ENCODE data around the gene KCTD5.

The KCTD5 gene

DNA sequence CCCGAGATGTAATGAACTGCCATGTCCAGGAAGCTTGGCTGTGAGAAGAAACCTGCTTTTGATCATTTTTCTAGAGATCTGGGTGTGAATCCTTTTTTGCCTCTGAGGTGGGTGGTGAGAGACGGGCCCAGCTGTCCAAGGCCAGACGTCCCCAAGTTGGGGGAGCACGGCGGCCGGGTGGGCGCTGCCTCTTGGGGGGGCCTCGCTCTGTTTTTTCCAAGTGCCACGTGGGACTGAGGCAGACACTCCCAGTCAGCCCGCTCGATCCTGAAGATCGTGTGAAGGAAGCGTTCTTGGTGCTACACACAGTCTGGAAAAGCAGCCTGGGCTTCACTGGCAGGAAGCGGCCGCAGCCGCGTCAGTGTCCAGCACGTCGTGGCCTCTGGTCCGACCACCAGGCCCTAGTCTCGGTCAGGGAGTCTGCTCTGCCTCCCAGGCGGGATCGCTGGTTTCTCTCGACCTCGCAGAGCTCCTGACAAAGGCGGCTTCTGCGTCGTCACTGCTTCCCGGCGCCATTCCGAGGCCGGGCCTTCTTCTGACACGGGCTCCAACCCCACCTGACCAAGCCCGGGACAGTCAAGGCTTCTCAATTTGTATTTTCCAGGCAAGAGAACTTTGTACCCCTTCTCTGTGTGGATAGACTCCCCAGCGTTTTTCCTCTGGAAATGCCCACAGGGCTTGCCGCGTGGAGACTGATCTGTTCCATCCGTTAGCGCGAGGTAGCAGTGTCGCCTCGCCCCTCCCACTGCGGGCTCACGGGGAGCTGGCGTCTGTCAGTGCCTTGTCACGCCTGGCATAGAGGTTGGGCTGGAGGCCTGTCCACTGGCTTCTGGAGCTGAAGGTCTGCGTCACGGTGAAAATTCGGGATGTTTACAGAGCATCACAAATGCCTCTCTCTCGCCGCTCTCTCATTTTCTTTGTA is 25.3 kb downstream of the KCTD5 start:
- Histone ChIP-seq H3K36me3 (ENCODE audit: insufficient read depth, low read length) (no peaks in the 10 kb centered on the region), H4K20me1 (ENCODE audit: insufficient read depth, low read length, poor library complexity, severe bottlenecking) (no peaks in the 10 kb centered on the region), H3K9ac (ENCODE audit: low read depth, low read length, poor library complexity, severe bottlenecking) (no peak overlapping the region), H3K9me2 (replicated peaks; ENCODE audit: low read depth, low read length) (no peaks in the 10 kb centered on the region), H3F3A (ENCODE audit: low read depth) (no peaks in the 10 kb centered on the region), H3K4me2 (ENCODE audit: low read depth, low read length, poor library complexity, severe bottlenecking) (no peak overlapping the region), H3K79me2 (ENCODE audit: insufficient read depth, low read length) (no peaks in the 10 kb centered on the region), H3K4me3 (ENCODE audit: low read length, poor library complexity, severe bottlenecking) (no peak overlapping the region), H3K4me1 (ENCODE audit: insufficient read depth, low read length, poor library complexity, severe bottlenecking) (no peaks in the 10 kb centered on the region), H2AFZ (ENCODE audit: low read length) (no peak overlapping the region), H3K9me3 (ENCODE audit: insufficient read depth, low read depth, low read length) (no peaks in the 10 kb centered on the region), H3K27me3 (ENCODE audit: insufficient read depth, low read length, poor library complexity, severe bottlenecking) (no peaks in the 10 kb centered on the region)
- no peak for TF ChIP-seq EZH2phosphoT487 (IDR thresholded peaks at IDR 0.05; ENCODE audit: borderline replicate concordance)
- TF ChIP-seq, protein P1, sequence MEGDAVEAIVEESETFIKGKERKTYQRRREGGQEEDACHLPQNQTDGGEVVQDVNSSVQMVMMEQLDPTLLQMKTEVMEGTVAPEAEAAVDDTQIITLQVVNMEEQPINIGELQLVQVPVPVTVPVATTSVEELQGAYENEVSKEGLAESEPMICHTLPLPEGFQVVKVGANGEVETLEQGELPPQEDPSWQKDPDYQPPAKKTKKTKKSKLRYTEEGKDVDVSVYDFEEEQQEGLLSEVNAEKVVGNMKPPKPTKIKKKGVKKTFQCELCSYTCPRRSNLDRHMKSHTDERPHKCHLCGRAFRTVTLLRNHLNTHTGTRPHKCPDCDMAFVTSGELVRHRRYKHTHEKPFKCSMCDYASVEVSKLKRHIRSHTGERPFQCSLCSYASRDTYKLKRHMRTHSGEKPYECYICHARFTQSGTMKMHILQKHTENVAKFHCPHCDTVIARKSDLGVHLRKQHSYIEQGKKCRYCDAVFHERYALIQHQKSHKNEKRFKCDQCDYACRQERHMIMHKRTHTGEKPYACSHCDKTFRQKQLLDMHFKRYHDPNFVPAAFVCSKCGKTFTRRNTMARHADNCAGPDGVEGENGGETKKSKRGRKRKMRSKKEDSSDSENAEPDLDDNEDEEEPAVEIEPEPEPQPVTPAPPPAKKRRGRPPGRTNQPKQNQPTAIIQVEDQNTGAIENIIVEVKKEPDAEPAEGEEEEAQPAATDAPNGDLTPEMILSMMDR (conservative IDR thresholded peaks at IDR 0.05; ENCODE audit: low read length), result no peak

DNA sequence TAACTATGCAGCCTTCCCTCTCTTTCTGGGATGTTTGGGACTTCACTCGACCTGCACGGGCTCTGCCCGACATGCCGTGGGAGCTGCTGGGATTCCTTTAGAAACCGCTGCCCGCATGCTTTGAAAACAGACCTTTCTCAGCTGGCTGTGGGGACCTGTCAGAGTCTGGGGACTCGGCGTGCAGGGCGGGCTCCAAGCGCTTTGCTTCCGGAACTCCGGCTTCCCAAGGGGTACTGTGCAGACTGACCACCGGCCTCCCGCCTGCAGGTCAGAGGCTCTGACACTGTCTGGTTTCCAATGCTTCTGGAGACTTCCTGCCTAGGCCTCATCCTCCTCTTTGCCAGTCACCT is 25.9 kb downstream of the KCTD5 start:
- no peaks in the 10 kb centered on the region for H3K27me3 ChIP-seq (ENCODE audit: insufficient read depth, low read length, poor library complexity, severe bottlenecking)
- TF ChIP-seq, protein P1 (conservative IDR thresholded peaks at IDR 0.05; ENCODE audit: low read length), result no peak
- TF ChIP-seq EZH2phosphoT487 (IDR thresholded peaks at IDR 0.05; ENCODE audit: borderline replicate concordance), result no peak
- no peak overlapping the region for H3K4me2 ChIP-seq (ENCODE audit: low read depth, low read length, poor library complexity, severe bottlenecking)

GRCh38 chr16:2708955-2709587 is 26.7 kb downstream of the KCTD5 start:
- H3K4me1 ChIP-seq (ENCODE audit: insufficient read depth, low read length, poor library complexity, severe bottlenecking), result no peaks in the 10 kb centered on the region
- no peaks in the 10 kb centered on the region for H3K9me2 ChIP-seq (replicated peaks; ENCODE audit: low read depth, low read length)
- H3K27me3 ChIP-seq (ENCODE audit: insufficient read depth, low read length, poor library complexity, severe bottlenecking), result no peaks in the 10 kb centered on the region
- no peaks in the 10 kb centered on the region for H4K20me1 ChIP-seq (ENCODE audit: insufficient read depth, low read length, poor library complexity, severe bottlenecking)
- TF ChIP-seq, protein P1 (conservative IDR thresholded peaks at IDR 0.05; ENCODE audit: low read length), result no peak
- no peak for TF ChIP-seq EZH2phosphoT487 (IDR thresholded peaks at IDR 0.05; ENCODE audit: borderline replicate concordance)
- H3K79me2 ChIP-seq (ENCODE audit: insufficient read depth, low read length), result no peaks in the 10 kb centered on the region
- no peak overlapping the region for H3K4me2 ChIP-seq (ENCODE audit: low read depth, low read length, poor library complexity, severe bottlenecking)
- no peak overlapping the region for H3K9ac ChIP-seq (ENCODE audit: low read depth, low read length, poor library complexity, severe bottlenecking)
- no peak overlapping the region for H3K4me3 ChIP-seq (ENCODE audit: low read length, poor library complexity, severe bottlenecking)
- no peak overlapping the region for H2AFZ ChIP-seq (ENCODE audit: low read length)
- no peaks in the 10 kb centered on the region for H3K9me3 ChIP-seq (ENCODE audit: insufficient read depth, low read depth, low read length)
- H3F3A ChIP-seq (ENCODE audit: low read depth), result no peaks in the 10 kb centered on the region
- H3K36me3 ChIP-seq (ENCODE audit: insufficient read depth, low read length), result no peaks in the 10 kb centered on the region

More for the DNA sequence above, 25.9 kb downstream of the KCTD5 start:
- Histone ChIP-seq H3K4me3 (ENCODE audit: low read length, poor library complexity, severe bottlenecking) (no peak overlapping the region), H4K20me1 (ENCODE audit: insufficient read depth, low read length, poor library complexity, severe bottlenecking) (no peaks in the 10 kb centered on the region), H3K9me2 (replicated peaks; ENCODE audit: low read depth, low read length) (no peaks in the 10 kb centered on the region), H3K9ac (ENCODE audit: low read depth, low read length, poor library complexity, severe bottlenecking) (no peak overlapping the region), H3K9me3 (ENCODE audit: insufficient read depth, low read depth, low read length) (no peaks in the 10 kb centered on the region), H3K36me3 (ENCODE audit: insufficient read depth, low read length) (no peaks in the 10 kb centered on the region), H3K4me1 (ENCODE audit: insufficient read depth, low read length, poor library complexity, severe bottlenecking) (no peaks in the 10 kb centered on the region), H2AFZ (ENCODE audit: low read length) (no peak overlapping the region), H3K79me2 (ENCODE audit: insufficient read depth, low read length) (no peaks in the 10 kb centered on the region), H3F3A (ENCODE audit: low read depth) (no peaks in the 10 kb centered on the region)

Data from Loucy (cell line).